EL (cell line): ENCODE measurements around the gene F7.

Experiments
- DNase-seq: peaks from one replicate; pipeline ENCODE4 v3.0.0-alpha.2; 2016

The F7 gene

GRCh38 chr13:113119822-113120189 is 14.2 kb downstream of the F7 start:
- DNase-seq = no peak

- DNase-seq = no peak
These were observed 14.9 kb downstream of the F7 start for GRCh38 chr13:113120300-113121182.

- DNase-seq = no peak
These were observed 15.8 kb downstream of the F7 start for GRCh38 chr13:113121183-113121927.

- DNase-seq = no peak
These were observed 16.4 kb downstream of the F7 start for GRCh38 chr13:113121928-113122471.

- DNase-seq = peak; percentile 65
These were observed 17.1 kb downstream of the F7 start, which contains the start of gene F10 for GRCh38 chr13:113122550-113123225. F10 (plus strand) TSS chr13:113122799; CDS start chr13:113122856, 57 bp downstream.

- peak; percentile 9 for DNase-seq
These were observed 17.9 kb downstream of the F7 start for GRCh38 chr13:113123226-113124201.

- no peak for DNase-seq
These were observed 18.8 kb downstream of the F7 start for GRCh38 chr13:113124211-113124970.

- no peak for DNase-seq
These were observed 20.1 kb downstream of the F7 start for GRCh38 chr13:113125506-113126264.

GRCh38 chr13:113126265-113127150 is 20.9 kb downstream of the F7 start:
- no peak for DNase-seq

- no peak for DNase-seq
These were observed 23.9 kb downstream of the F7 start for GRCh38 chr13:113129480-113129879.

GRCh38 chr13:113129921-113130750 is 24.5 kb downstream of the F7 start:
- DNase-seq = no peak

GRCh38 chr13:113135281-113135760 is 29.7 kb downstream of the F7 start:
- DNase-seq = no peak

- DNase-seq = no peak
These were observed 32.2 kb downstream of the F7 start for GRCh38 chr13:113137691-113138298.

GRCh38 chr13:113138792-113139551 is 33.4 kb downstream of the F7 start:
- DNase-seq = no peak

- no peak for DNase-seq
These were observed 34.0 kb downstream of the F7 start for GRCh38 chr13:113139577-113139976.

- DNase-seq = no peak
These were observed 35.3 kb downstream of the F7 start for GRCh38 chr13:113140677-113141600.
